Activated CD8-positive, alpha-beta memory T cell treated with anti-CD3 and anti-CD28 coated beads for 4 hours (primary cell): ENCODE results near the gene PSEN2.
"Not testable (repeated sequence)": the region's sequence is repeated elsewhere in the genome, so short reads cannot be mapped to it uniquely, and the experiment has no call there.

Experiments
- DNase-seq, 2 donors: peaks; one replicate each; pipeline ENCODE4 v3.0.0-alpha.2; 2020; ENCODE audit warnings: low read depth in 2 of 2

Gene PSEN2

GRCh38 chr1:226870401-226871279 is at the start of gene PSEN2:
PSEN2 (plus strand) TSS chr1:226870616; CDS start chr1:226881908, 11,292 bp downstream.
- DNase-seq: peak in 1 of 2 donors; percentile 38

GRCh38 chr1:226820941-226821718 is 49.3 kb upstream of the PSEN2 start:
- DNase-seq: no peak

DNA sequence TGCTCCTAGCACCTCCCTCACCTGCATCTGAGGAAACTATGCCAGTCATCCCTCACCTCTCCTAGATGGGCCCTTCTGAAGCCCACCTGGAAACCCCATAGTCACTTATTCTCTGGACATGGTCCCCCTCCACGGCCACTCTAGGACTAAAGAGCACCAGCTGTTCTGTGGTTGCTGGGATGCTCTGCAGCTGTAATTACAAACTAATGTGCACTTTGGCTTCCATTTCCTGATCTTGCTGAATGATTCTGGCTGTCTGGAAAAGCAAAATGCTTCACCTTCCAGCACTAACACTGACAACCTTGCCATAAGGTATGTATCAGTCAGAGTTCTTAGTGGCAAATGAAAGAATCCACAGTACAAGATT is 48.7 kb upstream of the PSEN2 start:
- DNase-seq: no peak

DNA sequence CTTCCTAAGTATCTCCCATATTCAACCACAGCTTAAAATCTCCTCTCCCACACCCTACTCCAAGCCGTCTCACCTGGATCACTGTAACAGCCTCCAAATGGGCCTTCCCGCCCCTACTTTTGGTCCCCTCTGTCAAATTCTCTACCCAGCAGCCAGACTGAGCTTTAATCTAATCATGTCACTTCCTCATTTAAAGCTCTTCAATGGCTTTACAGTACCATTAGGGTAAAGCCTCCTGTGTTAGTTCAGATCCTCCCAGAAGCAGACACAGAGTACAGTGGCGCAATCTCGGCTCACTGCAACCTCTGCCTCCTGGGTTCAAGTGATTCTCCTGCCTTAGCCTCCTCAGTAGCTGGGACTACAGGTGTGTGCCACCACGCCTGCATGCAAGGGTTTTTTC is 46.8 kb upstream of the PSEN2 start:
- no peak for DNase-seq

- DNase-seq: no peak
Measured at GRCh38 chr1:226825037-226825745, 45.2 kb upstream of the PSEN2 start.

GRCh38 chr1:226825746-226826100 is 44.7 kb upstream of the PSEN2 start:
- DNase-seq: no peak

- DNase-seq: no peak
Measured at GRCh38 chr1:226826479-226827261, 43.7 kb upstream of the PSEN2 start.

- DNase-seq: no peak
Measured at GRCh38 chr1:226827458-226827857, 43.0 kb upstream of the PSEN2 start.

DNA sequence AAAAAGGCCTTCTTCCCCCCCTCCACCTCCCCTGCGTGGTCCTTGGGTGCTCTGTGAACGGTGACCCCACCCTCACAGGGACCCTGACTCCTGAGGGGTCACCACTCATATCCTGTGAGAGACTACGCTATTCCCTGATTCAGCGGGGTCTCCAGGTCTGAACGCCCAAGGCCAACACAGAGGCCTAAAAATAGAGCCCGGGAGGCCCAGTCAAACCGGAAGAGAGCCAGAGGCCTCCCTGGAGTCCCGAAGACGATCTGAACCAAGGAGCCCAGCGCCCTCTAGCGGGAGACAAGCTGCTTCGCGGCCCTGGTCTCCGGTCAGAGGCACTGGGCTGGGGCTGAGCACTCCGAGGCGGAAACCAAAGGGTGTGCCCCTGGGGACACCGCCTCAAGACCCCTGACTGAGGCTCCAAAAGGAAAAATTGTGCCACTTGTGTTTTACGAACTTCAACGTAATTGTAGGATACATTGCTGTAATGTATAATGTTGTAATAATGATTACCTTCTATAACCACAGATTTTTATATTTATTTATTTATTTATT is 42.4 kb upstream of the PSEN2 start:
- peak; percentile 86 to 88 for DNase-seq

DNA sequence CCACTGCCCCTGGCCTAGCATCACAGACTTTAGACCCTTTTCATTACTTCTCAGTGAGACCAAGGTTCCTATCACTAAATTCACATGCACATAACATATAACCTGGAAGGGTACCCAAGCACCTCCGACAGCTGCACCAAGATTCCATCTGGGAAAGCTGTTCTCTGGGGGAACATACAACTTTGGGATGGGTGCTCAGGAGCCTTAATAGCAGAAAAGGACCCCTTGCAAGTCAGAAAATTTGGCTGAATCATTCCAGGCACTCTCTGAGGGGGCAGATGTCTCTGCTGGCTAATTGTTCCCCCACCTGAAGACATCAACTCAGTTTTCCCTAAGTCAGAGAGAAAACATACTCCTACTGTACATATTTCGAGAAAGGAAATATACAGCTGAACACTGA is 41.3 kb upstream of the PSEN2 start:
- no peak for DNase-seq

DNA sequence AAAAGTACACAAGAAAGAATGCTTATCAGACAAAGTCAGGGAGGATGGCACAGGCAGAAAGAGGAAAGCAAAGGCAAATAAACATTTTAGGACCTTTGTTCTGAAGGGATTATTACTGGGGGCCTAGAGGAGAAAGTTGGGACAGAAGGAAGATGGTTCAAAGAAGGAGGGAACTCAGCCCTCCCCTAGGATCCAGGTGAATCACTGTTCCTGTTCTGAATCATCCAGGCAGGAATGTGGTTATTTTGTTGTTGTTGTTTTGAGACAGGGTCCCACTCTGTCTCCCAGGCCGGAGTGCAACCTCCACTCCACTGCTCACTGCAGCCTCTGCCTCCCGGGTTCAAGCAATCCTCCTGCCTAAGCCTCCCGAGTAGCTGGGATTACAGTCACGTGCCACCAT is 38.5 kb upstream of the PSEN2 start:
- no peak for DNase-seq

DNA sequence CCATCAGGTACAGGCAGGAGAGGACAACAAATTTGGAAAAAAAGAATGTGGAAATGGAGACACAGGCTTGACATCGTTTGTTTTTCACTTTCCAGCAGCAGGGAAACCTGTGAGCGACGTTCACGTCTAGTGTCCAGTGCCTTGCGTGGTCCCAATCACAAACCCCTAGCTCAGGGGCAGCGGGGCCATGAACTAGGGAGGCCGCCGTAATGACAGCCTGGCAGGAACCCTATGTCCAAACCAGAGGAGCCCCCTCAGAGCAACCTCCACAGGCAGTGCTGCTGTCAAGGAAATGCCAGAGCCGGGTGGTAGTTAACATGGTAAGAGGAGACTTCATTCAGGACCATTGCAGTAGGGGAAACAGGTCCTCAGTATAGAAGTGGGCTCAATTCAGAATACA is 37.8 kb upstream of the PSEN2 start:
- DNase-seq: no peak

- DNase-seq: not testable (repeated sequence)
Measured at GRCh38 chr1:226834179-226834578, 36.2 kb upstream of the PSEN2 start.

GRCh38 chr1:226835396-226835795 is 35.0 kb upstream of the PSEN2 start:
- not testable (repeated sequence) for DNase-seq

DNA sequence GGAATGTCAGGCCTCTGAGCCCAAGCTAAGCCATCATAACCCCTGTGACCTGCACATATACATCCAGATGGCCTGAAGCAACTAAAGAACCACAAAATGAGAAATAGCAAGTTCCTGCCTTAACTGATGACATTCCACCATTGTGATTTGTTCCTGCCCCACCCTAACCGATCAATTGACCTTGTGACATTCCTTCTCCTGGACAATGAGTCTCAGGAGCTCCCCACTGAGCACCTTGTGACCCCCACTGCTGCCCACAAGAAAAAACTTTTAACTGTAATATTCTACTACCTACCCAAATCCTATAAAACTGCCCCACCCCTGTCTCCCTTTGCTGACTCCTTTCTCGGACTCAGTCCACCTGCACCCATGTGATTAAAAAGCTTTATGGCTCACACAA is 32.5 kb upstream of the PSEN2 start:
- DNase-seq: not testable (repeated sequence)

DNA sequence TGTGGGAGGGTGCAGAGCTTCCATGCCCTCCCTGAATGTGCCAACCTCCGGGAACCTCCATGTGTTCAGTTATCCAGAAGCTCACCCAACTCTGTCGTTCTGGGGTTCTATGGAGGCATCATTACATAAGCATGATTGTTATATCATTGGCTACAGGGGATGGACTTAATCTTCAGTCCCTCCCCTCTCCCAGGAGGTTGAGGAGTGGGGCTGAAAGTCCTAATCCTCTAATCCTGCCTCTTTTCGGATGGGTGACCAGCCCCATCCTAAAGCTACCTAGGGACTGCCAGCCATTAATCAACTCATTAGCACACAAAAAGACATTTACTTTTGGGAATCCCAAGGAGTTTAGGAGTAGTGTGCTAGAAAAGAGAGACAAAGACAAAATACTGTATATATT is 32.0 kb upstream of the PSEN2 start:
- no peak for DNase-seq

GRCh38 chr1:226845624-226846023 is 24.8 kb upstream of the PSEN2 start:
- no peak for DNase-seq

DNA sequence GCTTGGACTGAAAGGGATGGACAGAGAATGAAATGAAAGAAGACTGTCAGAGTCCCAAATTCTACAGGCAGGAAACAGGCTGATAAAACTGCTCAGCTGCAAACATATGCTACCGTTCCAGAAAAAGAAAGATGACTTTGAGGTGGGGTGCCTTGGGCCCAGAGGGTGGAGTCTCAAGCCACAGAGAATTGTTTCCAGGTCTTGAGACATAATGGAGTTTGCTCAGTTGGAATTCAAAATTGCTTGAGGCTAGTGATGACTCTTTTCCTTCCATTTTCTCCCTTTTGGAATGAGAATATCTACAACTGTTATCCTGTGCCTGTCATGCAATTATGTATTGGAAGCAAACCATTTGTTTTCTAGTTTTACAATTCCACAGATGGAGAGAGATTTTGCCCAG is 23.6 kb upstream of the PSEN2 start:
- DNase-seq: no peak

- not testable (repeated sequence) for DNase-seq
Measured at GRCh38 chr1:226854548-226854947, 15.9 kb upstream of the PSEN2 start.

GRCh38 chr1:226862890-226863289 is 7.5 kb upstream of the PSEN2 start:
- no peak for DNase-seq

DNA sequence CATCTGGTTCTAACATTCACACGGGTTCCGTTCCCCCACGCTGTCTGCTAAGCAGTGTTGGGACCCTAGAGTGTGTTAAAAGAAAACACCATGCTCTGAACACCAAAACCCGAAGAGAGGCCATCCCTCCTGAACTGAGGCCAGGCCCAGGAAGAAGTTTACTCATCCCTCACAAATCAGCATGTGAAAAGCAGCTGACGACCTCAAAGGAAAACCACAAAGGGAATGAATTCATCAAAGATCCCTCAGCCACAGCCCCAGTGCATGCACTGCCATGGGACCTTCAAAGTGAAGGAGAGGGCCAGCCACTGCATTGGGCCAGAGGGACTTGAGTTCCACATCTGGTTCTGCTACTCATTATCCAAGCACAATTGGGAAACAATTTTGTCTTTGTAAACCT is 7.0 kb upstream of the PSEN2 start:
- no peak for DNase-seq
